ENCODE measurements around the gene UBTD2. TPM values are rescaled to one million over a fixed set of nuclear protein-coding genes. Genes with fewer than 3 reads are reported as not detected.

UBTD2 gene
- total RNA-seq, 1 experiment from 2014 or later: 42.6 TPM

DNA sequence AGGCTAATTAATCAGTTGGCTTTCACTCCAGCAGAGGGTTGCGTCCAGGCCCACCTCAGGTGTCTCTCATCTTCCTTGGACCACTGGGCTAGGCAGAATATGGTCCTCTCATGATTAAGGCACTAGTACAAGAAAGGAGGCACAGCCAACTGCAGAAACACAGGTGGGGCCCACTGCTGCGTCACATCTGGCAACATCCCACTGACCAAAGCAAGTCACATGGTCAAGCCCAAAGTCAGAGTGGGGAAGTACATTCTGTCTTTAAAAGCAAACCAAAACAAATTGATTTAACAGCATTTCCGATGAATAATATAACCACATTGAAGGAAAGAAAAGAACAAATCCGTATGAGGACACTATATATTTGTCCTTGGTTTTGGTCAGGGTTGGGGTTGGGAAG is 28.0 kb upstream of the UBTD2 start:
- H3K14ac ChIP-seq (ENCODE audit: insufficient read depth, low read length): no peak overlapping the region; the same call in 1 of the 2 replicates
- no peak overlapping the region; a peak in 1 of 7 replicates for H3K27ac Mint-ChIP-seq
- no peak overlapping the region for H3K4ac ChIP-seq (ENCODE audit: low read depth, low read length)
- H2BK15ac ChIP-seq (ENCODE audit: low read depth, low read length): no peak overlapping the region
- H2BK20ac ChIP-seq (ENCODE audit: low read depth, low read length, poor library complexity, severe bottlenecking): no peak overlapping the region
- H3K36me3 Mint-ChIP-seq (ENCODE audit: insufficient read depth in 1 of 3, low read depth in 3 of 3): no peaks in the 10 kb centered on the region
- no peak overlapping the region for H2BK12ac ChIP-seq (ENCODE audit: insufficient read length, low read depth, low read length)
- no peaks in the 10 kb centered on the region for H3K79me1 ChIP-seq (ENCODE audit: insufficient read depth, low read depth, low read length, poor library complexity, severe bottlenecking)
- H3K27me3 ChIP-seq (ENCODE audit: insufficient read depth, low read length): no peaks in the 10 kb centered on the region
- H3K79me2 ChIP-seq (ENCODE audit: insufficient read depth, low read length): no peaks in the 10 kb centered on the region
- no peak overlapping the region for H4K8ac ChIP-seq (replicated peaks; ENCODE audit: insufficient read length, low read depth, low read length)
- no peak overlapping the region for H4K91ac ChIP-seq (ENCODE audit: insufficient read length, low read depth, low read length)
- no peak overlapping the region for H4K5ac ChIP-seq (ENCODE audit: insufficient read length, low read depth, low read length)
- no peaks in the 10 kb centered on the region for H3K9me3 ChIP-seq (ENCODE audit: control insufficient read depth, low read depth, low read length)
- H3K9ac ChIP-seq (ENCODE audit: extremely low read depth, insufficient read length, low read length): no peak overlapping the region
- DNase-seq: no peak
- H3K23ac ChIP-seq (ENCODE audit: insufficient read length, low read depth, low read length): no peak overlapping the region
- no peak overlapping the region for H3K4me3 Mint-ChIP-seq
- H2BK5ac ChIP-seq (ENCODE audit: insufficient read length, low read length): no peak overlapping the region
- H3K23me2 ChIP-seq (ENCODE audit: insufficient read length, low read depth, low read length, poor library complexity, severe bottlenecking): no peaks in the 10 kb centered on the region
- H3K4me1 ChIP-seq (ENCODE audit: insufficient read depth, low read length): no peaks in the 10 kb centered on the region
- TF ChIP-seq, protein P1, sequence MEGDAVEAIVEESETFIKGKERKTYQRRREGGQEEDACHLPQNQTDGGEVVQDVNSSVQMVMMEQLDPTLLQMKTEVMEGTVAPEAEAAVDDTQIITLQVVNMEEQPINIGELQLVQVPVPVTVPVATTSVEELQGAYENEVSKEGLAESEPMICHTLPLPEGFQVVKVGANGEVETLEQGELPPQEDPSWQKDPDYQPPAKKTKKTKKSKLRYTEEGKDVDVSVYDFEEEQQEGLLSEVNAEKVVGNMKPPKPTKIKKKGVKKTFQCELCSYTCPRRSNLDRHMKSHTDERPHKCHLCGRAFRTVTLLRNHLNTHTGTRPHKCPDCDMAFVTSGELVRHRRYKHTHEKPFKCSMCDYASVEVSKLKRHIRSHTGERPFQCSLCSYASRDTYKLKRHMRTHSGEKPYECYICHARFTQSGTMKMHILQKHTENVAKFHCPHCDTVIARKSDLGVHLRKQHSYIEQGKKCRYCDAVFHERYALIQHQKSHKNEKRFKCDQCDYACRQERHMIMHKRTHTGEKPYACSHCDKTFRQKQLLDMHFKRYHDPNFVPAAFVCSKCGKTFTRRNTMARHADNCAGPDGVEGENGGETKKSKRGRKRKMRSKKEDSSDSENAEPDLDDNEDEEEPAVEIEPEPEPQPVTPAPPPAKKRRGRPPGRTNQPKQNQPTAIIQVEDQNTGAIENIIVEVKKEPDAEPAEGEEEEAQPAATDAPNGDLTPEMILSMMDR (conservative IDR thresholded peaks at IDR 0.05): no peak
- H2BK120ac ChIP-seq (ENCODE audit: low read depth, low read length, poor library complexity, severe bottlenecking): no peak overlapping the region
- H3K9me3 Mint-ChIP-seq: peaks cover 0 to 3% of the 10 kb centered on the region in 2 experiments; a peak in 3 of 5 replicates
- peaks cover 0 to 8% of the 10 kb centered on the region in 2 experiments; a peak in 2 of 4 replicates for H3K4me1 Mint-ChIP-seq
- H3K27ac ChIP-seq (ENCODE audit: insufficient read length, low read depth, low read length): no peak overlapping the region
- H3K56ac ChIP-seq (ENCODE audit: insufficient read length, low read depth, low read length): no peak overlapping the region
- no peak overlapping the region for H3K4me2 ChIP-seq (ENCODE audit: insufficient read depth, insufficient read length, low read length)
- H3K27me3 Mint-ChIP-seq (ENCODE audit: low read depth): peaks cover 8% of the 10 kb centered on the region; the same call in 1 of the 2 replicates
- no peak overlapping the region for H3T11ph ChIP-seq (ENCODE audit: low read length)
- no peak overlapping the region for H2AFZ ChIP-seq (ENCODE audit: low read length)
- H3K18ac ChIP-seq (ENCODE audit: insufficient read length, low read depth, low read length): no peak overlapping the region
- no CpG with 5 or more reads among the region's 4 CpGs for WGBS (ENCODE audit: extremely low coverage, insufficient read length, low lambda C conversion rate)
- no peaks in the 10 kb centered on the region for H4K20me1 ChIP-seq (ENCODE audit: control insufficient read depth, insufficient read depth, insufficient read length)
- no peak overlapping the region for H2AK5ac ChIP-seq (ENCODE audit: insufficient read length, low read length)
